Endothelial cell of umbilical vein (primary cell): ENCODE measurements around the gene CRKL. TPM values are rescaled to one million over a fixed set of nuclear protein-coding genes. Genes with fewer than 3 reads are reported as not detected.

Experiments
- BruUV-seq: library from RNA; stranded (reverse); fragments of 400-500 nt; replicated peaks from 2 replicates; lab custom pipeline; 2021; lab: Mats Ljungman, UMichigan
- CTCF ChIA-PET: fragments of 300-600, 350-600 bp; sonication (Branson Sonifier 250); formaldehyde crosslinking; loops from one replicate; lab custom pipeline; 2021; ENCODE audit warnings: antibody characterized with exemption, inconsistent platforms; lab: Charles Lee
- POLR2A ChIA-PET: fragments of 300-600, 350-600 bp; sonication (Branson Sonifier 250); formaldehyde crosslinking; loops from one replicate; lab custom pipeline; 2021; ENCODE audit warnings: antibody characterized with exemption, inconsistent platforms; lab: Charles Lee
- DNase-seq: peaks from one replicate; pipeline ENCODE4 v3.0.0-alpha.2; 2011; ENCODE audit warnings: low read depth, low spot score
- FAIRE-seq: peaks from 2 replicates; lab custom pipeline; 2011; peaks lifted over from hg19 to GRCh38; lab: Jason Lieb, UNC
- H2AFZ ChIP-seq: 2 replicates; pipeline ENCODE4 v1.6.0; 2012; ENCODE audit warnings: low read depth, low read length, control low read depth, inconsistent platforms
- H3K27ac ChIP-seq: 2 replicates; pipeline ENCODE4 v1.5.1; 2011; ENCODE audit warnings: low read depth, mild to moderate bottlenecking, control low read depth, low read length, moderate library complexity; ENCODE audit not compliant: insufficient read depth
- H3K27me3 ChIP-seq, 2 experiments: 2 replicates each; pipeline versions ENCODE4 v1.6.0 to v1.6.1; 2011; ENCODE audit warnings: low read length in 2 of 2, mixed read lengths in 1 of 2; ENCODE audit not compliant: control insufficient read depth in 2 of 2, insufficient read depth in 2 of 2
- H3K36me3 ChIP-seq, 2 experiments: 2 replicates in 1 of 2; 3 replicates in 1 of 2; pipeline ENCODE4 v1.5.1; 2011; ENCODE audit warnings: low read length in 2 of 2, mild to moderate bottlenecking in 1 of 2, moderate library complexity in 1 of 2; ENCODE audit not compliant: control insufficient read depth in 2 of 2, insufficient read depth in 2 of 2; ENCODE audit errors: extremely low read depth in 1 of 2
- H3K4me1 ChIP-seq: 3 replicates; pipeline ENCODE4 v1.5.1; 2011; ENCODE audit warnings: mild to moderate bottlenecking, low read length; ENCODE audit not compliant: control insufficient read depth, insufficient read depth; ENCODE audit errors: extremely low read depth
- H3K4me2 ChIP-seq: 2 replicates; pipeline ENCODE4 v1.6.1; 2011; ENCODE audit warnings: low read length, control low read depth, mixed read lengths; ENCODE audit not compliant: insufficient read depth
- H3K4me3 ChIP-seq, 3 experiments: fragments of 200-600 bp in 1 of 3; sonication (generic), shearing (Covaris generic) in 1 of 3; replicated peaks in 1 of 3; 2 replicates each; pipeline ENCODE4 v1.5.1; 2011 to 2016; ENCODE audit warnings: control low read depth in 3 of 3, low read length in 3 of 3, mild to moderate bottlenecking in 2 of 3, inconsistent platforms in 1 of 3, low read depth in 1 of 3, moderate library complexity in 1 of 3; ENCODE audit not compliant: insufficient read depth in 1 of 3
- H3K79me2 ChIP-seq: 2 replicates; pipeline ENCODE4 v1.6.0; 2012; ENCODE audit warnings: low read length, inconsistent platforms; ENCODE audit not compliant: control insufficient read depth, insufficient read depth
- H3K9ac ChIP-seq: replicated peaks from 2 replicates; pipeline ENCODE3; 2011; ENCODE audit warnings: low read length, control low read depth; ENCODE audit not compliant: insufficient read depth; ENCODE audit errors: extremely low read depth
- H3K9me1 ChIP-seq: replicated peaks from 3 replicates; pipeline ENCODE4 v1.6.0; 2011; ENCODE audit warnings: mild to moderate bottlenecking, low read length; ENCODE audit not compliant: control insufficient read depth, insufficient read depth; ENCODE audit errors: extremely low read depth
- H3K9me3 ChIP-seq: replicated peaks from 2 replicates; pipeline ENCODE4 v1.5.1; 2012; ENCODE audit warnings: low read length, inconsistent platforms; ENCODE audit not compliant: control insufficient read depth, insufficient read depth
- H4K20me1 ChIP-seq: replicated peaks from 2 replicates; pipeline ENCODE3; 2011; ENCODE audit warnings: mild to moderate bottlenecking, low read length; ENCODE audit not compliant: control insufficient read depth, insufficient read depth; ENCODE audit errors: extremely low read depth
- EZH2 ChIP-seq: IDR thresholded peaks from 2 replicates; pipeline ENCODE4 v1.6.1; 2012; ENCODE audit warnings: borderline replicate concordance, low read depth, mild to moderate bottlenecking, moderate library complexity, low read length, inconsistent platforms; ENCODE audit not compliant: severe bottlenecking
- FOS ChIP-seq: IDR thresholded peaks from 2 replicates; pipeline ENCODE4 v1.6.1; 2011; ENCODE audit warnings: mild to moderate bottlenecking, low read length, moderate library complexity, borderline replicate concordance; ENCODE audit not compliant: insufficient read depth
- GATA2 ChIP-seq: IDR thresholded peaks from 2 replicates; pipeline ENCODE4 v1.7.0; 2011; ENCODE audit warnings: low read depth, mild to moderate bottlenecking, moderate library complexity, mixed read lengths, low read length; ENCODE audit not compliant: insufficient read length, insufficient read depth
- JUN ChIP-seq: IDR thresholded peaks from 2 replicates; pipeline ENCODE4 v1.6.1; 2011; ENCODE audit warnings: borderline replicate concordance, low read depth; ENCODE audit not compliant: insufficient read length, insufficient read depth
- MYC ChIP-seq: IDR thresholded peaks from one replicate; pipeline ENCODE4 v1.6.1; 2011; ENCODE audit warnings: mild to moderate bottlenecking, low read depth, low read length
- POLR2A ChIP-seq: IDR thresholded peaks from 2 replicates; pipeline ENCODE4 v1.6.1; 2012; ENCODE audit warnings: low read depth, mild to moderate bottlenecking, control low read depth, low read length
- POLR2AphosphoS5 ChIP-seq: IDR thresholded peaks from 2 replicates; pipeline ENCODE4 v1.6.1; 2012; ENCODE audit warnings: low read depth, mild to moderate bottlenecking, control low read depth, low read length, moderate library complexity; ENCODE audit not compliant: insufficient read depth
- dilution Hi-C: fragments of 300-500 bp; cut with MboI; formaldehyde crosslinking; loops from one replicate; pipeline ENCODE4 v1.15.0; 2019; ENCODE audit warnings: low sequenced_read_pairs; ENCODE audit not compliant: extremely low pct_ligation_motif_present
- intact Hi-C: fragments of 100-400 bp; cut with micrococcal nuclease; formaldehyde crosslinking; loops from one replicate; pipeline ENCODE4 v1.10.0; 2022
- polyA plus RNA-seq, 4 experiments: library from polyadenylated mRNA; depleted of rRNA in 3 of 4; stranded (reverse) in 3 of 4; unstranded in 1 of 4; fragments of >200 nt; gene quantifications; 2 replicates each; pipeline versions ENCODE4 v1.2.1 to v1.2.3, GENCODE V29; 2011 to 2012; ENCODE audit warnings: missing spikeins in 1 of 4
- total RNA-seq: library from RNA; stranded (reverse); gene quantifications from 2 replicates; pipeline ENCODE4 v1.2.3, GENCODE V29; 2021
- TF ChIP-seq, protein P1 (sequence below): IDR thresholded peaks from 2 replicates; pipeline ENCODE4 v1.6.1; 2011; ENCODE audit not compliant: insufficient read depth, insufficient read length
- TF ChIP-seq, protein P2 (sequence below), 2 donors: IDR thresholded peaks; 1 replicate in 1 of 2; 2 replicates in 1 of 2; pipeline ENCODE4 v1.5.1; 2011; ENCODE audit warnings: low read length in 2 of 2, mild to moderate bottlenecking in 2 of 2, moderate library complexity in 2 of 2, control low read depth in 1 of 2, inconsistent platforms in 1 of 2, low read depth in 1 of 2; ENCODE audit not compliant: insufficient read depth in 1 of 2; ENCODE audit errors: extremely low read depth in 1 of 2

CRKL gene
- total and polyA plus RNA-seq, 2 donors (not counting 3 experiments of a cell fraction or from before 2014, with no cell fraction given) = 18.0 to 50.6 TPM

DNA sequence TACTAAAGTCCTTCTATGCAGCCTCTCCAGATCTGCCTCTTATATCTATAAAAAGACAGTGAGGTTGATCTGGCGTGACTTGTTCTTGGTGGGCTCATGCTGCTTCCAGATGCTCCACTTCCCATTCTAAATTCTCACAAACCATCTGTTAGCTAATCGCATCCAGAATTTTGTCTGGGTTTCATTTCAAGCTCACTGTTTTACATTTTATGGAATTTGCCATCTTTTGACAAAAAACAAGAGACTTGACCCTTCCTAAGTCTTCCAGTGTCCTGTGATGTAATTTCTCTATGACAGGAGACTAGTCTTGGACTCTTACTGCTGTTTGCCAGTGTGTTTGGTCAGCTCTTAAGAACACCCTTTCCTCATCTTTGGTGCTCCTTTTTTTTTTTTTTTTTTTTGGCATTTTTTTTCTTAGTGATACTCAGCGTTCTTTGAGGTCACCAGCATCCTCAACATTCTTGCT lies 23.0 kb downstream of the CRKL start:
- no peak for FAIRE-seq
- TF ChIP-seq POLR2A = no peak
- TF ChIP-seq, protein P1, sequence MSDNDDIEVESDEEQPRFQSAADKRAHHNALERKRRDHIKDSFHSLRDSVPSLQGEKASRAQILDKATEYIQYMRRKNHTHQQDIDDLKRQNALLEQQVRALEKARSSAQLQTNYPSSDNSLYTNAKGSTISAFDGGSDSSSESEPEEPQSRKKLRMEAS = no peak
- TF ChIP-seq JUN = no peak
- TF ChIP-seq, protein P2, sequence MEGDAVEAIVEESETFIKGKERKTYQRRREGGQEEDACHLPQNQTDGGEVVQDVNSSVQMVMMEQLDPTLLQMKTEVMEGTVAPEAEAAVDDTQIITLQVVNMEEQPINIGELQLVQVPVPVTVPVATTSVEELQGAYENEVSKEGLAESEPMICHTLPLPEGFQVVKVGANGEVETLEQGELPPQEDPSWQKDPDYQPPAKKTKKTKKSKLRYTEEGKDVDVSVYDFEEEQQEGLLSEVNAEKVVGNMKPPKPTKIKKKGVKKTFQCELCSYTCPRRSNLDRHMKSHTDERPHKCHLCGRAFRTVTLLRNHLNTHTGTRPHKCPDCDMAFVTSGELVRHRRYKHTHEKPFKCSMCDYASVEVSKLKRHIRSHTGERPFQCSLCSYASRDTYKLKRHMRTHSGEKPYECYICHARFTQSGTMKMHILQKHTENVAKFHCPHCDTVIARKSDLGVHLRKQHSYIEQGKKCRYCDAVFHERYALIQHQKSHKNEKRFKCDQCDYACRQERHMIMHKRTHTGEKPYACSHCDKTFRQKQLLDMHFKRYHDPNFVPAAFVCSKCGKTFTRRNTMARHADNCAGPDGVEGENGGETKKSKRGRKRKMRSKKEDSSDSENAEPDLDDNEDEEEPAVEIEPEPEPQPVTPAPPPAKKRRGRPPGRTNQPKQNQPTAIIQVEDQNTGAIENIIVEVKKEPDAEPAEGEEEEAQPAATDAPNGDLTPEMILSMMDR (IDR thresholded peaks at IDR 0.05; ENCODE audit: extremely low read depth in 1 of 2, insufficient read depth in 1 of 2, low read depth in 1 of 2, low read length in 2 of 2) = no peak
- TF ChIP-seq POLR2AphosphoS5 = no peak
- no peak for TF ChIP-seq FOS
- no peak for TF ChIP-seq EZH2
- no peak for TF ChIP-seq MYC
- TF ChIP-seq GATA2 = no peak
- Histone ChIP-seq H4K20me1 (peaks cover 24% of the 10 kb centered on the region), H3K9ac (no peak overlapping the region), H3K4me2 (no peak overlapping the region), H3K9me3 (no peaks in the 10 kb centered on the region), H2AFZ (no peak overlapping the region), H3K4me3 (no peak overlapping the region), H3K9me1 (no peaks in the 10 kb centered on the region), H3K4me1 (peaks cover 2% of the 10 kb centered on the region), H3K27ac (no peak overlapping the region), H3K27me3 (no peaks in the 10 kb centered on the region), H3K36me3 (peaks cover 2 to 3% of the 10 kb centered on the region in 2 experiments), H3K79me2 (peaks cover 94% of the 10 kb centered on the region)
- ChIA-PET CTCF (interaction anchor here (0.8 to 1.0 kb wide), 2 partner anchors 11 to 23 kb away, joined by 3 to 4 read pairs; partner anchors contain the start of gene CRKL), POLR2A (no interaction called here)
- intact Hi-C loops (no loop called here), dilution Hi-C loops (no loop called here)
- no TSS peak for BruUV-seq
- DNase-seq = no peak
